Gastrocnemius medialis (tissue), 4 donors: Measurements from ENCODE around the gene S100A10.

Experiments used
- CTCF ChIP-seq, 5 experiments: fragments of 450-650 bp in 3 of 5; fragments of 200-600 bp in 2 of 5; sonication (generic) in 2 of 5; IDR thresholded peaks in 4 of 5; conservative IDR thresholded peaks in 1 of 5; 1 replicate in 4 of 5; 2 replicates in 1 of 5; pipeline ENCODE4 v1.5.1; 2016 to 2019; ENCODE audit warnings: antibody characterized with exemption in 5 of 5, mild to moderate bottlenecking in 3 of 5, moderate library complexity in 3 of 5
- POLR2A ChIP-seq, 2 donors: fragments of 450-650 bp; IDR thresholded peaks; one replicate each; pipeline ENCODE4 v1.6.1; 2017; ENCODE audit warnings: antibody characterized with exemption in 2 of 2, mild to moderate bottlenecking in 2 of 2, moderate library complexity in 2 of 2

GRCh38 chr1:152034324-152034653, 40.6 kb upstream of the S100A10 start:
- no peak for TF ChIP-seq POLR2A (IDR thresholded peaks at IDR 0.05)
- TF ChIP-seq CTCF (IDR thresholded peaks at IDR 0.05 in 4 of 5, conservative IDR thresholded peaks at IDR 0.05 in 1 of 5): no peak
